HepG2 (cell line): Measurements from ENCODE around the gene ZFYVE26. TPM values are rescaled to one million over a fixed set of nuclear protein-coding genes. Genes with fewer than 3 reads are reported as not detected.

Experiments used
- ATAC-seq: fragments of 200-7000 bp; cut with Tn5 transposase; 3 replicates; pipeline ENCODE4 v1.9.1; 2020; ENCODE audit warnings: mild to moderate bottlenecking, moderate library complexity
- BruUV-seq: library from RNA; stranded (reverse); fragments of 400-500 nt; replicated peaks from 2 replicates; lab custom pipeline; 2021; lab: Mats Ljungman, UMichigan
- CTCF ChIA-PET: fragments of 300-600 bp; formaldehyde crosslinking; extraction: SDS; loops from one replicate; lab custom pipeline; 2021; ENCODE audit warnings: low total read pairs, inconsistent platforms, low intra/inter-chr PET ratio; lab: Yijun Ruan, JAX
- POLR2A ChIA-PET: fragments of 350-600 bp; sonication (Branson Sonifier 250); formaldehyde crosslinking; loops from one replicate; lab custom pipeline; 2020; ENCODE audit warnings: antibody characterized with exemption, inconsistent platforms; lab: Yijun Ruan, JAX
- DNase-seq: peaks from one replicate; pipeline ENCODE4 v3.0.0-alpha.2; 2015; ENCODE audit warnings: low spot score
- FAIRE-seq: peaks from 3 replicates; lab custom pipeline; 2011; peaks lifted over from hg19 to GRCh38; lab: Jason Lieb, UNC
- H2AFZ ChIP-seq: one replicate; pipeline ENCODE4 v1.6.1; 2011; ENCODE audit warnings: low read length, inconsistent platforms
- H3K27ac ChIP-seq: fragments of 300-600 bp; 3 replicates; pipeline ENCODE4 v1.8.0; 2011; ENCODE audit warnings: mixed run types, mild to moderate bottlenecking, mixed read lengths, low read length, inconsistent platforms; ENCODE audit not compliant: insufficient read depth; ENCODE audit errors: extremely low read length
- H3K27me3 ChIP-seq, 2 experiments: fragments of 200-600 bp in 1 of 2; 2 replicates in 1 of 2; 3 replicates in 1 of 2; pipeline versions ENCODE4 v1.6.0 to v1.8.0; 2011; ENCODE audit warnings: low read length in 2 of 2, mild to moderate bottlenecking in 2 of 2, moderate library complexity in 2 of 2, inconsistent platforms in 1 of 2; ENCODE audit not compliant: insufficient read depth in 2 of 2, control insufficient read depth in 1 of 2
- H3K36me3 ChIP-seq, 2 experiments: fragments of 200-600 bp in 1 of 2; replicated peaks in 1 of 2; 2 replicates in 1 of 2; 3 replicates in 1 of 2; pipeline versions ENCODE4 v1.5.1 to v1.8.0; 2011; ENCODE audit warnings: low read length in 2 of 2, inconsistent platforms in 1 of 2; ENCODE audit not compliant: insufficient read depth in 2 of 2, control insufficient read depth in 1 of 2
- H3K4me1 ChIP-seq: 2 replicates; pipeline ENCODE4 v1.5.1; 2012; ENCODE audit warnings: low read length, inconsistent platforms; ENCODE audit not compliant: insufficient read depth
- H3K4me2 ChIP-seq: 2 replicates; pipeline ENCODE4 v1.6.0; 2011; ENCODE audit warnings: low read depth, low read length, inconsistent platforms
- H3K4me3 ChIP-seq, 3 experiments: fragments of 200-600 bp in 1 of 3; sonication (generic), shearing (Covaris generic) in 1 of 3; replicated peaks in 1 of 3; 2 replicates each; pipeline ENCODE4 v1.5.1; 2011 to 2016; ENCODE audit warnings: low read length in 3 of 3, inconsistent platforms in 2 of 3, low read depth in 2 of 3, mild to moderate bottlenecking in 2 of 3, control low read depth in 1 of 3, mixed read lengths in 1 of 3; ENCODE audit not compliant: insufficient read depth in 1 of 3
- H3K79me2 ChIP-seq: one replicate; pipeline ENCODE4 v1.6.1; 2011; ENCODE audit warnings: low read length, inconsistent platforms; ENCODE audit not compliant: insufficient read depth
- H3K9ac ChIP-seq: 2 replicates; pipeline ENCODE4 v1.6.0; 2011; ENCODE audit warnings: mild to moderate bottlenecking, low read depth, low read length, inconsistent platforms; ENCODE audit not compliant: insufficient read depth
- H3K9me3 ChIP-seq: 2 replicates; pipeline ENCODE4 v1.5.1; 2012; ENCODE audit warnings: mild to moderate bottlenecking, low read length
- H4K20me1 ChIP-seq: 2 replicates; pipeline ENCODE4 v1.6.0; 2011; ENCODE audit warnings: inconsistent platforms, mild to moderate bottlenecking, low read length, moderate library complexity; ENCODE audit not compliant: insufficient read depth
- EZH2 ChIP-seq: conservative IDR thresholded peaks from 2 replicates; pipeline ENCODE4 v1.6.1; 2012; ENCODE audit warnings: mild to moderate bottlenecking, low read depth, low read length, moderate library complexity
- FOXA1 ChIP-seq, 2 experiments: fragments of 450-650 bp in 1 of 2; sonication (generic) in 1 of 2; formaldehyde crosslinking in 1 of 2; IDR thresholded peaks; 2 replicates each; pipeline versions ENCODE4 v1.4.0 to v1.6.1; 2016 to 2020; ENCODE audit warnings: missing genetic modification reagents in 1 of 2
- GMEB2 ChIP-seq: IDR thresholded peaks from 2 replicates; pipeline ENCODE4 v1.6.1; 2016; ENCODE audit warnings: missing biosample characterization, missing genetic modification reagents, low read depth
- NFATC3 ChIP-seq: sonication (generic); formaldehyde crosslinking; IDR thresholded peaks from 2 replicates; pipeline ENCODE4 v1.5.1; 2020; ENCODE audit warnings: mild to moderate bottlenecking, missing genetic modification reagents
- NFKBIZ ChIP-seq: IDR thresholded peaks from 2 replicates; pipeline ENCODE4 v1.6.1; 2018; ENCODE audit warnings: missing genetic modification reagents, missing compliant biosample characterization
- NFRKB ChIP-seq: fragments of 450-650 bp; IDR thresholded peaks from 2 replicates; pipeline ENCODE4 v1.6.1; 2017
- ZBTB7B ChIP-seq: sonication (generic); formaldehyde crosslinking; IDR thresholded peaks from 2 replicates; pipeline ENCODE4 v1.4.0; 2020; ENCODE audit warnings: missing genetic modification reagents
- ZC3H4 ChIP-seq: sonication (generic); formaldehyde crosslinking; IDR thresholded peaks from 2 replicates; pipeline ENCODE4 v1.4.0; 2020; ENCODE audit warnings: missing genetic modification reagents, borderline replicate concordance
- ZFP36 ChIP-seq: fragments of 150-350 bp; IDR thresholded peaks from 2 replicates; pipeline ENCODE4 v1.6.1; 2018; ENCODE audit warnings: borderline replicate concordance, low read length, low read depth; ENCODE audit not compliant: partially characterized antibody
- ZNF24 ChIP-seq: fragments of 450-650 bp; IDR thresholded peaks from 2 replicates; pipeline ENCODE4 v1.6.1; 2017; ENCODE audit warnings: antibody characterized with exemption, mild to moderate bottlenecking
- ZNF557 ChIP-seq: sonication (generic); formaldehyde crosslinking; IDR thresholded peaks from 2 replicates; pipeline ENCODE4 v1.4.0; 2020; ENCODE audit warnings: missing genetic modification reagents
- ZNF572 ChIP-seq: sonication (generic); formaldehyde crosslinking; IDR thresholded peaks from 2 replicates; pipeline ENCODE4 v1.5.1; 2020; ENCODE audit warnings: mild to moderate bottlenecking, missing genetic modification reagents
- ZNF709 ChIP-seq: sonication (generic); formaldehyde crosslinking; IDR thresholded peaks from 2 replicates; pipeline ENCODE4 v1.5.0; 2020; ENCODE audit warnings: mild to moderate bottlenecking, missing genetic modification reagents
- WGBS: methylation state at CpG from one replicate; pipeline ENCODE4 v1.1.6; 2017; ENCODE audit warnings: low lambda C conversion rate; 5-methylcytosine and 5-hydroxymethylcytosine counted together
- in situ Hi-C: cut with HindIII; loops from 2 replicates; pipeline ENCODE4 v1.10.0; 2017; ENCODE audit warnings: low pct_unique_long_range_greater_than_20kb; ENCODE audit not compliant: extremely low pct_ligation_motif_present
- intact Hi-C: fragments of 100-400 bp; cut with micrococcal nuclease; formaldehyde crosslinking; loops from one replicate; pipeline ENCODE4 v1.10.0; 2022; ENCODE audit not compliant: unreplicated experiment
- polyA plus RNA-seq, 8 experiments: library from polyadenylated mRNA; depleted of rRNA in 3 of 8; stranded (reverse) in 7 of 8; unstranded in 1 of 8; fragments of >200 nt; fragmentation: Illumina TruSeq in 4 of 8; extraction: Trizol in 4 of 8; gene quantifications; 2 replicates each; pipeline versions ENCODE4 v1.2.1 to v1.2.3, GENCODE V29; 2011 to 2016; ENCODE audit warnings: low read depth in 4 of 8, missing spikeins in 1 of 8, mixed read lengths in 1 of 8; ENCODE audit not compliant: insufficient read depth in 1 of 8
- total RNA-seq, 5 experiments: library from RNA; depleted of rRNA; stranded (reverse); fragments of >200 nt; fragmentation: Illumina TruSeq; extraction: Trizol; gene quantifications; 2 replicates each; pipeline ENCODE4 v1.2.3, GENCODE V29; 2016; ENCODE audit warnings: low read depth in 1 of 5
- TF ChIP-seq, protein P1 (sequence below): sonication (generic); formaldehyde crosslinking; IDR thresholded peaks from 2 replicates; pipeline ENCODE4 v1.4.0; 2020; ENCODE audit warnings: mild to moderate bottlenecking, missing genetic modification reagents

ZFYVE26 gene
- total and polyA plus RNA-seq, 2 of the 13 experiments (the other 11 are each of a cell fraction or from before 2014, with no cell fraction given), result 13.6 to 16.4 TPM

GRCh38 chr14:67817750-67818438 lies 1.5 kb upstream of the ZFYVE26 start:
- TF ChIP-seq GMEB2 (CRISPR knock-in tag) (no peak), NFRKB (no peak), ZNF24 (no peak), FOXA1 (IDR thresholded peaks at IDR 0.05) (no peak), FOXA1 (CRISPR knock-in tag; IDR thresholded peaks at IDR 0.05) (no peak), ZFP36 (no peak), NFATC3 (CRISPR knock-in tag) (no peak), ZNF709 (no peak), ZBTB7B (CRISPR knock-in tag) (no peak), ZC3H4 (CRISPR knock-in tag) (no peak), EZH2 (no peak), ZNF572 (CRISPR knock-in tag) (no peak), ZNF557 (CRISPR knock-in tag) (no peak), NFKBIZ (CRISPR knock-in tag) (no peak)
- TF ChIP-seq, protein P1, sequence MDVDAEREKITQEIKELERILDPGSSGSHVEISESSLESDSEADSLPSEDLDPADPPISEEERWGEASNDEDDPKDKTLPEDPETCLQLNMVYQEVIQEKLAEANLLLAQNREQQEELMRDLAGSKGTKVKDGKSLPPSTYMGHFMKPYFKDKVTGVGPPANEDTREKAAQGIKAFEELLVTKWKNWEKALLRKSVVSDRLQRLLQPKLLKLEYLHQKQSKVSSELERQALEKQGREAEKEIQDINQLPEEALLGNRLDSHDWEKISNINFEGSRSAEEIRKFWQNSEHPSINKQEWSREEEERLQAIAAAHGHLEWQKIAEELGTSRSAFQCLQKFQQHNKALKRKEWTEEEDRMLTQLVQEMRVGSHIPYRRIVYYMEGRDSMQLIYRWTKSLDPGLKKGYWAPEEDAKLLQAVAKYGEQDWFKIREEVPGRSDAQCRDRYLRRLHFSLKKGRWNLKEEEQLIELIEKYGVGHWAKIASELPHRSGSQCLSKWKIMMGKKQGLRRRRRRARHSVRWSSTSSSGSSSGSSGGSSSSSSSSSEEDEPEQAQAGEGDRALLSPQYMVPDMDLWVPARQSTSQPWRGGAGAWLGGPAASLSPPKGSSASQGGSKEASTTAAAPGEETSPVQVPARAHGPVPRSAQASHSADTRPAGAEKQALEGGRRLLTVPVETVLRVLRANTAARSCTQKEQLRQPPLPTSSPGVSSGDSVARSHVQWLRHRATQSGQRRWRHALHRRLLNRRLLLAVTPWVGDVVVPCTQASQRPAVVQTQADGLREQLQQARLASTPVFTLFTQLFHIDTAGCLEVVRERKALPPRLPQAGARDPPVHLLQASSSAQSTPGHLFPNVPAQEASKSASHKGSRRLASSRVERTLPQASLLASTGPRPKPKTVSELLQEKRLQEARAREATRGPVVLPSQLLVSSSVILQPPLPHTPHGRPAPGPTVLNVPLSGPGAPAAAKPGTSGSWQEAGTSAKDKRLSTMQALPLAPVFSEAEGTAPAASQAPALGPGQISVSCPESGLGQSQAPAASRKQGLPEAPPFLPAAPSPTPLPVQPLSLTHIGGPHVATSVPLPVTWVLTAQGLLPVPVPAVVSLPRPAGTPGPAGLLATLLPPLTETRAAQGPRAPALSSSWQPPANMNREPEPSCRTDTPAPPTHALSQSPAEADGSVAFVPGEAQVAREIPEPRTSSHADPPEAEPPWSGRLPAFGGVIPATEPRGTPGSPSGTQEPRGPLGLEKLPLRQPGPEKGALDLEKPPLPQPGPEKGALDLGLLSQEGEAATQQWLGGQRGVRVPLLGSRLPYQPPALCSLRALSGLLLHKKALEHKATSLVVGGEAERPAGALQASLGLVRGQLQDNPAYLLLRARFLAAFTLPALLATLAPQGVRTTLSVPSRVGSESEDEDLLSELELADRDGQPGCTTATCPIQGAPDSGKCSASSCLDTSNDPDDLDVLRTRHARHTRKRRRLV (CRISPR knock-in tag), result no peak
- TF ChIP-seq, all 625 proteins: peak for 0
- in situ Hi-C loops, result no loop called here
- peaks cover 19% of the 10 kb centered on the region for H3K79me2 ChIP-seq
- no peaks in the 10 kb centered on the region for H4K20me1 ChIP-seq
- 0 out of 6 replicates have a peak overlapping the region, but pooled peaks of 1 of the 3 experiments have one; percentile 84 for H3K4me3 ChIP-seq
- intact Hi-C loops, result no loop called here
- DNase-seq, result no peak
- no peak overlapping the region for H3K27ac ChIP-seq
- no peak for FAIRE-seq
- H3K27me3 ChIP-seq, result no peaks in the 10 kb centered on the region; a peak in 1 of 5 replicates
- CTCF ChIA-PET, result no interaction called here
- H3K36me3 ChIP-seq, result peaks cover 2 to 7% of the 10 kb centered on the region in 2 experiments; a peak in 4 of 5 replicates
- no peak overlapping the region for H3K4me2 ChIP-seq
- 90% methylated on average over 14 of the region's 14 CpGs for WGBS
- ATAC-seq, result no peak
- peaks cover 35% of the 10 kb centered on the region for H3K4me1 ChIP-seq
- BruUV-seq, result no TSS peak
- POLR2A ChIA-PET, result interaction anchor here (1.9 kb wide), 1 partner anchor 218 kb away, joined by 6 read pairs; the partner anchor contains the start of gene PIGH
- no peaks in the 10 kb centered on the region for H3K9me3 ChIP-seq
- no peak overlapping the region for H2AFZ ChIP-seq
- no peak overlapping the region for H3K9ac ChIP-seq
